Uterus (tissue), 2 donors: ENCODE measurements around the gene SLC25A31.

Experiments used
- POLR2A ChIP-seq, 2 donors: fragments of 450-650 bp; IDR thresholded peaks; one replicate each; pipeline ENCODE4 v1.6.1; 2016; ENCODE audit warnings: antibody characterized with exemption in 2 of 2, mild to moderate bottlenecking in 1 of 2, moderate library complexity in 1 of 2
- TF ChIP-seq, protein P1 (sequence below), 4 experiments: fragments of 200-600 bp in 2 of 4; fragments of 450-650 bp in 2 of 4; sonication (generic) in 2 of 4; IDR thresholded peaks; one replicate each; pipeline ENCODE4 v1.5.1; 2016 to 2019; ENCODE audit warnings: antibody characterized with exemption in 4 of 4, mild to moderate bottlenecking in 2 of 4, moderate library complexity in 1 of 4

DNA sequence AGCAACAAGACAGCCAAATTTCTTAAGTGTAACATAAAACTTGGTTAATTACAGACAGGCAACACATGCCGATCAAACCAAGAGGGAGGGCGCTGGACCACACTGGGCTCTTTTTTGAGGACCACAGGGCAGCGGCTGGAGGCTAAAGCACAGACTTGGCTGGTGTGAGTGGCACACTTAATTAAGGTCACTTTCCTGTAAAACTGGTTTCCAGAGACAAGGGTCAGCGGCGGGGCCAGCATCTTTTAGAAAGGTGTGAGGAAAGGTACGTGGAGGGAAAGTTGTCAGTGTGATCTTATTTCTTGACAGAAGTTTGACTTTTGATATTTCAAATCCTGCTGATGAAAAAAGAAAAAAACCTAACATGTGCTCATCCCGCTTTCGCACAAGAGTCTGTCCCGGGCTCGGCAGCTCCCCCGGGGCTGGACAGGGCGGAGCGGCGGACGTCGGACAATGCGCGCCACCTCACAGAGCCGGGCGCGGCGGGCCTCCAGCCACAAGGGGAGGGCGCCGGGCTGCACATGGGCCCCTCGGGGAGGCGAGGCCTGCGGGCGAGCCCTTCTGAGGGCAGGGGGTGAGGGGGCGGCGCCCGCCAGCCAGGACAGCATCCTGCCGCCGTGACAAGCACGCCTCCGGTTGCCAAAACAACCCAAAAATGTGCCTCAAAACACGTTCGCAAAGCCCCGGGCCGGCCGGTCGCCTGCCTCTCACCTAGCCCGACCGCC, 51.3 kb downstream of the SLC25A31 start:
- TF ChIP-seq, protein P1, sequence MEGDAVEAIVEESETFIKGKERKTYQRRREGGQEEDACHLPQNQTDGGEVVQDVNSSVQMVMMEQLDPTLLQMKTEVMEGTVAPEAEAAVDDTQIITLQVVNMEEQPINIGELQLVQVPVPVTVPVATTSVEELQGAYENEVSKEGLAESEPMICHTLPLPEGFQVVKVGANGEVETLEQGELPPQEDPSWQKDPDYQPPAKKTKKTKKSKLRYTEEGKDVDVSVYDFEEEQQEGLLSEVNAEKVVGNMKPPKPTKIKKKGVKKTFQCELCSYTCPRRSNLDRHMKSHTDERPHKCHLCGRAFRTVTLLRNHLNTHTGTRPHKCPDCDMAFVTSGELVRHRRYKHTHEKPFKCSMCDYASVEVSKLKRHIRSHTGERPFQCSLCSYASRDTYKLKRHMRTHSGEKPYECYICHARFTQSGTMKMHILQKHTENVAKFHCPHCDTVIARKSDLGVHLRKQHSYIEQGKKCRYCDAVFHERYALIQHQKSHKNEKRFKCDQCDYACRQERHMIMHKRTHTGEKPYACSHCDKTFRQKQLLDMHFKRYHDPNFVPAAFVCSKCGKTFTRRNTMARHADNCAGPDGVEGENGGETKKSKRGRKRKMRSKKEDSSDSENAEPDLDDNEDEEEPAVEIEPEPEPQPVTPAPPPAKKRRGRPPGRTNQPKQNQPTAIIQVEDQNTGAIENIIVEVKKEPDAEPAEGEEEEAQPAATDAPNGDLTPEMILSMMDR (IDR thresholded peaks at IDR 0.05): no peak
- TF ChIP-seq POLR2A (IDR thresholded peaks at IDR 0.05): no peak
